RPMI8226 (cell line): ENCODE measurements around the gene OPCML.
A peak's percentile ranks its signal among the peaks of the same experiment; 100 is the strongest.

Experiments
- DNase-seq: peaks from one replicate; pipeline ENCODE4 v3.0.0-alpha.2; 2015

Gene OPCML

DNA sequence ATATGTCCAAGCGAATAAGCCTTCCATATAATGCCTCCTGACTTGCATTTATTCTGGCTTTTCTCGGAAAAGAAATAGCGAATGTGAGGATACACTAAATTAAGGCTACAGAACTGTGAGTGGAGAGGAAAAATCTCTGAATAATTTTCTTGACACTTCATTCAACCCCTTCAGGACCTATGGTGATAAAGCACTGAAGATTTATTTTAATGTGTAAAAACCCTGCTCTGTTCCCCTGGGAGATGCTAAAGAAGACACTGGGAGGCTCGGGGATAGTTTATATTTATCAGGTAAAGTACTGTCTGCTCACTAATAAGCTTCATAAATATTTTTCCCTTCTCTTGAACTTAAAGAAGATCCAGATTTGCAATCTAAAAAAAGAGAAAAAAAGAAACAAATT lies 895.8 kb downstream of the OPCML start:
- no peak for DNase-seq

DNA sequence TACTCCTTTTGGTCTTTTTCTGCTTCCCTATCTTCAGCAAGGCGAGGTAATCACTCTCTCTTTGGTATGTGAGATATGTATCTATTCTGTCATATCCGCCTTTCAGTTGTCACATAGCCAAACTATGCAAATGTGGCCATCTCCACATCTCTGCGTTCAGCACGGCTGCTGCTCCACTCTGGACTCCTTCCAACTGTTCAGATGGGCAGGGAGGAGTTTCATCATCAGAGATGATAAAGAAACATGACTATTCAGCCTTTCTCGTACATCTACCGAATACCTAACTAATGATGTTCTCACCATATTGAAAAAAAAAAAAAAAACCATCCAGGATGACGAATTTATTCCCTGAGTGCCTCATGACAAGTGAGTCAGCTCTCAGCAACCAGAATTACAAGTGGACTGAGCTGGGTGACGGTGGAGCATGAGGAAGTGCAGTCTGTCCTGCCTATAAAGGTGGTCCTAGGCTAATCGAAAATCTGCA lies 899.6 kb downstream of the OPCML start:
- DNase-seq: peak; percentile 14

DNA sequence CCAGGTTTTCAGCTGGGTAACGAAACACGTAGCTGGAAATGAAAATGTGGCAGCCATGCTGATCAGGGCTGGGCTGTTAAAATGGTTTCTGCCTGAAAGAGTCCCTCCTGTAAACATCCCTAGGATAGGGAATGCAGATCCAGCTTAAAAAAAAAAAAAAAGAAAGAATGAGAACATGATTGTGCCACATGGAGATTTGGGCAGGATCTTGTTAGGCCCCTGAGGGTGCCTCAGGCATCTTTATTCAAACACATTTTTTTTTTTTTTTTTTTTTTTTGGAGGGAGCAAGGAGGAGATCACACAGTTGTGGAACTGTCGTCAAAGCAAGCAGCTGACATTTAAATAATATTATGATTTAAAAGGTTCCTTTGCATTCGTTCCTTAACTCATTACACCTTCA lies 900.3 kb downstream of the OPCML start:
- no peak for DNase-seq

DNA sequence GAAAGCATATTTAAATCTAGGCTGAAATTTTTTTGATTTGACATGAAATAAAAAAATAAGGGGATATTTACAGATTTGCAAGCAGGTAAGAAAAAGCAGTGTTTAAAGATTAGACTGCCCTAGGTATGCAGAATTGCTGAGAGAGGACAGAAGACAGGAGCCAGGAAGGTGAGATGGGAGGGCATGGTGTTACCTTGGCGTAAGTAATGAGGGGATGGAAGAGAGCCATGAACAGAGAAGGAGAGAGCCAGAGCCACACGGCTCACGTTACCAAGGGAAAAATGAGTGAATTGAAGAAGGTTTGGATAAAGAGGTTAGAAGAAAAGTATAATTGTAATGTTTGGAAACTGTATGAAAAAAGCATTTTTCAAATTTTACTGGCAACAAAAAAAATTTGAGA lies 904.3 kb downstream of the OPCML start:
- no peak for DNase-seq

DNA sequence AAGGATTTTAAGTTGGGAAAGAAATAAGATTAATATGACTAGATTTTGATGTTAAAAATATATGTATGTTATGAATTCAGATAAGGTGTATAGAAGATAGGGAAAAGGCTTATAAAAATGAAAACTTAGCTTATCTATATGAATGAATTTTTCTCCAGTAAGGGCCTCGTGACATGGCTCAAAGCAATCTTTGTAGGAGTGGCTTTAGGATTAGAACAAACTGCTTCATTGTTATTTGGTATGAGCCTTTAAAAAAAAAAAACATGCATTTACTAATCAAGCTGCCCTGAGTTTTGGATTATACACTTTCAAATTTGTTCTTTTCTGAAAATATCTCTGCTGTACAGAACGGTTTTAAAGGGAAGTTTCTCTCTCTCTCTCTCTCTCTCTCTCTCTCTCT lies 905.9 kb downstream of the OPCML start:
- no peak for DNase-seq

DNA sequence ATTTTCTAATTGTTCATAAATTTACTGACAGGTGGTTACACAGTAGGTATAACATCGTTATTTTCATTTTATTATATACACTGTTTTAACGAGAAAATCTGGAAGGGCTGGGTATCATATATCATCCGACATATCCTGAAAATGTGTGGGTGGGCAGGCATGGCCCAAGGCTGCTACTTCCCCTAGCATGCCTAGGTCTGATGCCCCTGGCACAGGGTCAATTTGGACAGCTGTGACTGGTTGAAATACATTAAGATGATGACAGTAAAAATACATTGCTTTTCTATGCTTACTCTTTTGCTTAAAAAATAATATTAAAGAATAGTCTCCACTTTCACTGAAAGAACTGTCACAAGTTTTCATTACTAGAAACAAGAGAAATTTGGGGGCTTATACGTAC lies 908.8 kb downstream of the OPCML start:
- no peak for DNase-seq

DNA sequence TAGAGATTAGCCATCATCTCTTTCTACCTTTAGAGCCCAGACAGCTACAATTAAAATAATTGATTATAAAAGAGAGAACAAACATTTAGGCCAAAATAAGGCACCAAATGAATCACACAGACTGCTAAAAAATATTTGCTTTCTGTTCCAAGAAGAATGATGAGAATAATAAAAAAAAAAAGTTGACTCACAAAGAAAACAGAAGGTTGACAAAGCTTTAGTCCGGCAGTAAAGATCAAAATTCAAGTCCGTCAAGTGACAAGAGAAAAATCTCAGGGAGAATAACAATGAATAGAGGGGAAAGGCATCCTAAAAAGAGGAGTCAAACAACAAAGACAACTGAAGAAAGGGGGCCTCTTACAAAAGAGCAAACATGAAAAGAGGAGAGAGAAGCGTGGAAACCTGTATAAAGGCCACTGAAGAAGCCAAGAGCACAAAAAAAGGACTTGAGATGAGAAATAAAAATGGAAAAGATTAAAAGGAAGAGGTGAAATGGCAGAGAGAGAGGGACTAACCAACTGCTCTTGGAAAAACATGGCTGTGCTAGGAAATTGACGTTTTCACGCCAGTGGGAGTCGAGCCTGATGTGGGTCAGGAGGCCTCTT lies 910.2 kb downstream of the OPCML start:
- DNase-seq: no peak

DNA sequence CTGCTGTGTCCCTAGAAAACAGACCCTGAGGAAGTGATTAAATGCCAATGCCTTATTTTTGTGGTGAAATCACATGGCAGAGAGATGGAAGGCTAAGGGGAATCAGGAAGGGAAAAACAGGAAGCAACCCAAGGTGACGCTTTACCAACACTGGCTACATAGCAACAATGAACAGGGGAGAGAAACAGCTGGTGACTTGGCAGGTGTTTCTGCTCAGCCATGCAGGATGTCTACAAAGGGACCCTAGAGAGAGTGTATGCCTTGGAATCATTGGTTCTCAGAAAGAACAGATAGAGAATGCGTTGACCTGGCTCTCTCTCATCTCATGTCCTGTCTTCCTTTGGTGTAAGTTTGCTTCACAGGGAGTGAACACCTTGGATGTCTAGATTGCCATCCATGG lies 911.9 kb downstream of the OPCML start:
- no peak for DNase-seq

DNA sequence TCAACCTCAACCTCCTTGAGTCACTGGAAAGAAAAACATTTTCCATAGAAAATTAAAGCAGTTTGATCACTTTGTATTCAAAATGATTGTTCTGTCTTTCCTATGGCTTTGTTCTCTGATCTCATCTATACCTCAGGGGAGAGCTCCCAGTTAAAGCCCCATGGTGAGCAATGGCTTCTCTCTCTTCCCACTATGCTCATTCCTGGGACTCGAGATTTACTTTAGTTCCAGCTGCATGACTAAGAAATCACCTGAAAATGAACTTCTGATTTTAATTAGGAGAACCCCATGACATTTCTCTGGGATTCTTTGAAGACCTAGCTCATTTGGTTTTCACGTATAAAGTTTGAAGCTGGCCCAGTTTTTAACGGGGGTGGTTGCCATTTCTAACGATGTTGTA lies 921.5 kb downstream of the OPCML start:
- DNase-seq: no peak

DNA sequence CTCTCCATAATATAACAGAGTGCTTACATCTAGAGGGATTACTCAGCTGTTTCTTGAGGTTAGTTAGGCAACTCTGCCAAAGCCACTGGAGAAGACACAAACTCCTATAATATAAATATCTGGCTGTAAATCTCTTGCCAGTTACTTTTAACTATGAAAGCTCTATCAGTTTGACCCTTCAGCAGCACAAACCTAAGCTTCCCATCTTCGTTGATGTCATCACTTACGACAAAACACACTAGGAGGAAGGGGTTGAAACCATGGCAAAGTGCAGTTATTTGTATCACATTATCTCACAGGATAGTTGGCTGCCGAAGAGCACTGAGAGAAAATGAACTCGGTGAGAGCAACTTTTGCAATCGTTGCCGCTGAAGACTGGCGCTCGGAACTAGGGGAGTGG lies 922.1 kb downstream of the OPCML start:
- DNase-seq: no peak

DNA sequence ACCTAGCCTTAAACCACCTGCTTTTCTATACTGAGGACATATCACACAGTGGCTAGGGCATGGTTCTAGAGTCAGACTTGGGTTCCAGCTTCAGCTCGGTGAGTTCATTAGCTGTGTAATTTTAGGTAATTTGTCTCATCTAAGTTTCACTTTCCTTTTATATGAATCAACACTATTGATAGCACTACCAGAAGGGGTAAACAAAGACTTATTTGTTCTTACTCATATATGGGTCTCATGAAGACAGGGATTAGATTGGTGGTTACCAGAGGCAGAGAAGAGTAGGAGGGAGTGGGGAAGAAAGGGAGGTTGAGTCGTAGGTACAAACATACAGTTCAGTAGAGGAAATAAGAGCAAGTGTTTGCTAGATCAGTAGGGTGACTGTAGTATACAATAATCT lies 924.7 kb downstream of the OPCML start:
- no peak for DNase-seq

DNA sequence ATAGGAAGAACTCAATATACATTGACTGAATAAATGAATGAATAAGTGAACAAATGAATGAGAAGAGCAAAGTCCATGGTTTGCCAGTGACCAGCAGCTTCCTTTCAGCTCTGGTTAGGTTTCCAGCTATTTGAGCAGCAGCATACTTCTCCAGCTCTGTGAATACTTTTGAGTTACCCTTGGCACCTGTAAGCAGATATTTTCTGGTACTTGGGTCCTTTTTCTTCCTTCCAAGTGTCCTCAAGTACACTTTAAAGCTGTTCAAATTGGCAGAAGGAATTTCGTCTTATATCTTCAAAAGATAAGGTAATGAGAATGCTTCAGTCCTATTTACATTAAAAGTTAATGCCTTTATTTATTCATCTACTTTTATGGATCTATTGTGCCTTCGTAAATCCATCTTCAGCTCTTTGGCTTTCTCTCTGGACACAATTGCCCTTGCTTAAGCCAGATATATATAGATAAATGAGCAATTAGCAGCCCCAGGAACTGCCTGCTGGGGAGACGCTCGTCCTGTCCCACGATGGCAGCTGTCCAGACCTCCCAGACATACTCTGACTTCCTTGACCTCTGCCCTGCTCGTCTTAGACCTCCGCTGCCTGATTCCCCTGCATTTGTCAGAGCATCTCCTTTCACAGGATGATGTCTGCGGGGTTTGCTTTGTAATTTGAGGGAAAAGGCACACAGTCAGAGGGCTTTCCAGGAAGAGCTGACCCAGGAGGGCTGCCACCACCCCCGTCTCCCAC lies 926.3 kb downstream of the OPCML start:
- DNase-seq: no peak

DNA sequence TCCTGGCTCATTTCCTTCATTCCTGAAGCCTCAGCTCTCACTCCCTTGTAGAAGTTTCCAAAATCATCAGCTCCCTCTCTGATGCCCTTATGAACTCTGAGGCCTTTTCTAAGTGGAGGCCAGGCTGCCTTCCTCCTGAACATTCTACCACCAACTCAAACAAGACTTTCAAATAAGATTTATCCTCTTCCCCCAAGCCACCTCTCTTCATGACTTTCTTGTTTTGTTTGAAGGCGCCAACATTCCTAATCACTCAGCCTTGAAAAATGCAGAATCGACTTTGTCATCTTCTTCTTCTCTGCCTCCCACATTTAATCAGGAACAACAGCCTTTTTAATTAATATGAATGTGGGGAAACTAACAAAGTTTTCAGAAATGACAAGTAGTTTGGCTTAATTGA lies 927.9 kb downstream of the OPCML start:
- no peak for DNase-seq

DNA sequence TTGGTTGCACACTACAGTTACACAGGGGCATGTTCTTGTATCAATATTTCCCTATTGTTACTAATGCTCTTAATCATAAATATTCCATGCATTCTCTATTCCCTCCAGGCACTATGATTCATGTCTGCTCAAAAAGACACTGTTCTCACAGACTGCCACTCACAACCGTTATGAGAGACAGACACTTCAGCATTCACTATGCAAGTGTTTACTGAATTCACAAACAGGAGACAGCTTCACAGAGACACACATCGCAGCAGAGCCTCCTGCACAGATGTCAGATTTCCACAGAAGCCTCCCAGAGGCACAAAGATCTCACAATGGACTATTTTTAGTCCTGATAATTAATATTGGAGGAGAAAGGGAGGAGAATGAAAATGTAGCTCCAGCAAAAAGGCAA lies 930.4 kb downstream of the OPCML start:
- DNase-seq: no peak

DNA sequence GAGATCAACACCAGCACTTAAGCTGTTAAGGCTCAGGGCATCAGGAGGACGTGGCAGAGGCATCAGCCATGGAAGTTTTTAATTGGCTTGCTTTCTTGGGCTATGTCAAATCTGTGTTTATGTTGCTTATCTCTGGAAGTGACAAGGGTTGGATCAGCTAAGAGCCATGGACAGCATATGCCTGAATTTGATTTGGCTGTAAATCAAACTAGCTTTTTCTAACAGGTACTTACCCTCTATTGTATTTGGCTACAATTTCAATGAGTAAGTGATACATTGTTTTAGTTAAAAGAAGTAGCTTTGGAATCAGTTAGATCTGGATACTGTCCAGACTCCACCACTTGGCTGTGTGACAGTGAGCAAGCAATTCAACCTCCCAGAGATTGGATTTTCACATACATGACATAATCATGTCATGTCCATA lies 936.6 kb downstream of the OPCML start:
- no peak for DNase-seq

DNA sequence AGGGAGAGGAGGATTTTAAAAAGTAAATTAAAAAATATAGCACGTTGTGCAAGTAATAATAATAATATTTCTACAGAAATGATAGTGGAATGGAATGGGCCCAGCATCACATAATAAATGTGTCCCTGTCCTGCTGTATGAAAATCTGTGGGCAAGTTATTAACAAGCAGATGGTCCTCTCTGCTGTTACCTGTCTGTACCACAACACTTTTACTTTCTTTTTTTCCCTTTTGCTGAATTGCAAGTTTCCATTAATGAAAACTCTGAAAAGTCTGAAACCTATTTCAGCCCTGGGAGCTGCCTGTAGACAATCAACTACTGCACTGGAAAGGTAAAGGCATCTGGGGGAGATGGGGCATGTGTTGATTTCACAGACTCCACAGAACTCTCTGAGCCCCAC lies 937.1 kb downstream of the OPCML start:
- no peak for DNase-seq

DNA sequence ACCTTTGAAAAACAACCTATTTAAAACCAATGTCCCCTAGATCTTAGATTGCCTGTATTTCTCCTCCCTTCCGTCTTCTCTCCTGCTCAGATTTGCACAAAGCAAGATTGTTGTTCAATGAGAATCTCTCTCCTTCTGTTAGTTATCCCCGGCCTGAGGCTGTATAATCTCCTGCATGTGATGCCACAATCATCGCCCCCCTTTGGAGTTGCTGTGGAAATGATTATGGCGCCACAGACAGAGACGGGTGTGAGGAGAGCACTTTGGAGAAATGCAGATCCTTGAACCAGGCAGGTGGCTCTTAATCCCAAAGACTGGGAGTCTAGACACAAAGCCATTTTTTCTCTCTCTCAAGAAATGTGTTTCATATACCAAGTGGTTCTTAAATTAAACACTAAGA lies 941.3 kb downstream of the OPCML start:
- no peak for DNase-seq

DNA sequence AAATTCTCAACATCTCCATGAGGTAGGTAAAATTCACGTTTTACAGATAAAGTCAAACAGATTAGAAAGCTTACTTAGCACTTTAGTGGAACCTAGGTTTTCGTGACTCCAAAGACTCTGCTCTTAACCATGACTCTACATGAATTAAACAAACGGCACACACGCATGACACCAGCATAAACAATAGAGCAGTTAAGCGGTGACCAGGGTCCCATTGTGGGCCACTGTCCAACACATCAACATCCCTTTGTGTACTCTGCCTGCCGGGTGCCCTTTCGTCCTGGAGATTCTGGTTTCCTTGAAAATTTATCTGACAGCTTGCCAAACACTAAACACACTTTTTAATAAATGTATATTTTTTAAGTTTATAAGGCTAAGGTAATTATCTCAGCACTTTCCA lies 941.7 kb downstream of the OPCML start:
- DNase-seq: no peak

DNA sequence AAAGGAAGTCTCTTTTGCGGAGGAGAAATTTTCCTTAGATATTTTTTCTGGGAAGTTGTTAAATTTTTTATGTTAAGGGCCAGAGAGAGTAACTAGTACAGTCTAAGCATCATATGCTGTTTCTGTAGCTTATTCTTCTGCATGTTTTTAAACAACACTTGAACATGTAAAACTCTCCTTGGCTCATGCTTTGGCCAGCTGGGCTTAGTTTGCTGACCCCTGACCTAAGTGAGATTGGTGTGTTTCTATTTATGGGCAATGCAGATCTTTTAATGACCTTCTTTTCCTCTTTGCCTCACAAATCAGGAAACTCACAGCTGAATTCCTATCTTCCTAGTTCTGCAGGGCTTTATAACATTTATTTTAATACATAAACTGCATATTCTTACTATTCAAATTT lies 942.5 kb downstream of the OPCML start:
- no peak for DNase-seq

DNA sequence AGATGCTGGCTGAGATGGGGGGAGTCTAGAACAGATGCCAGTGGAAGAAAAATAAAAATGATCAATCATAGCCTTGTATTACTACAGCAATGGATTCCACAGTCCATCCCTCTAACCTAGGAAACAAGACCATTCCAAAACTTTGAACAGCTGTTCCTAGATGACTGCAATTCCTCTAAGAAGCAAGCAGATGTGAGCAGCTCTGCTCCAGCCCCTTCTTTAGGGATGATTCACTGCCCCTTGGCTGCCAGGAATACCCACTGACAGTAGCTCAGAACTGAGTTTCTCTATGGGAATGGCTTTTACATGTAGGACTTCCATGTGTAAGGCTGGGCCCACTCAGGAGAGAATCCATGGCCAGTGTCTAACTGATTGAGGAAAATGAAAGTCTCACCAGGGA lies 943.9 kb downstream of the OPCML start:
- no peak for DNase-seq

DNA sequence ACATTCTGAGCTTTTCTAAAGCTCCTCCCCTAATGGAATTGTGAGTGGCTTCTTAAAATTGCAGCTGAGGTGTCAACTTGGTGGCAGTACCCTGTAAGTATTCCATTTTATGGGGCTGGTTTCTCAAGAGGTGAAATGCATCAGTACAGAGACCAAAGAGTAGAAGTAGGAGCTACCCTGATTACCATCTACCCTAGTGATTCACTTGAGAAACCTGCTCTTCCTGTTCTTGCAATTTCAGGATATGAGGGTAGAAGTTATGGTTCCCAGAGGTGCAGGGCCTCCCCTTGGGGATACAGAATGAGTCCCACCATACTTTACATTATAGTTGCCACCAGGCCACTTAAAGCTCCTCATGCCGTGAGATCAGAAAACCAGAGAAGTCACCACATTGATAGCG lies 944.6 kb downstream of the OPCML start:
- DNase-seq: no peak

DNA sequence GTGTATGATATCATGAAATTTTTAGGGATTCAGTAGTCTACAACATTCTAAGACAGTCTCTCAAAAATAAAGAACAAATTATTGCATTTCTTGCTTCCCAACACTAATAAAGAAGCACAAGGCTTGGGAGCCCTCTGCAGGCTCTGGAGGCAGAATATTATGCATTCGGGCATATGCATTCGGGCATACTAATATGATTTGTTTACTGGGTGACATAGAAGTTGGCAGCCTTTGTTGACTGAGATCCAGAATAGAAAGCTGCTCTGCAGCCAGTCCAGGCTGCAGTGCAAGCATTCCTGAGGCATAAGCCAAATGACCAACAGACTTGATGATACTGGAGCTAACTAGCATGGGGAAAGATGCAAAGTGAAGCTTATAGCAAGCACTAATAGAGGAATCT lies 945.5 kb downstream of the OPCML start:
- no peak for DNase-seq

DNA sequence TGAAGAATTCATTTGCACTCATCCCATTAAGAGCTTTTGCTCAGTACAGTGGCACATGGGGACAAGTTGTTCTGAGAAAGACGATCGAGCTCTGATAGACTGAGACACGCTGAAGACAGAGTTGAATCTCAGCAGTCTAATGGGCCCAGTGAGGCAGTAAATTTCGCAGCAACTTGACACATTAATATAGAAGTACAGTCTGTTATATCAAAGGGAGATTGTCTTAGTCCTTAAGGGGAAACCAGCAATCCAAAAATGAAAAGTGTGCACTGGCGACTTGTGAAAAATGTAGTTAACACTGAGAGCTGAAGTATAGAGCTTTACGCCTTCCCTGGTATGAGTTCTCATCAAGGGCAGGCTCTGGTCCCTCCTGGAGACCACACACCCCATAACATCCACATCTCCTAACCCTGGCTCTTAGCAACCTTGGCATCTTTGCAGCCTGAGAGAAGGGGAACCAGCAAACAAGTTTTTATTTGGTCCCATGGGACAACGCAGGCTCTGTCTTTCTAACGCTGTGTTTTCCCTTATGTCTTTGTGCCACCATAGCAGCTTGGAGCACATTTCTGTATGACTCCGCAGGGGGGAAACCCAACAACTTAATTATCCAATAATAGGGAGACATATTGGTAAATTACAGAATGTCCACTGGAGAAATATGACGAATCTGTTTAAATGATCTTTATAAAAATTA lies 952.5 kb downstream of the OPCML start:
- no peak for DNase-seq

DNA sequence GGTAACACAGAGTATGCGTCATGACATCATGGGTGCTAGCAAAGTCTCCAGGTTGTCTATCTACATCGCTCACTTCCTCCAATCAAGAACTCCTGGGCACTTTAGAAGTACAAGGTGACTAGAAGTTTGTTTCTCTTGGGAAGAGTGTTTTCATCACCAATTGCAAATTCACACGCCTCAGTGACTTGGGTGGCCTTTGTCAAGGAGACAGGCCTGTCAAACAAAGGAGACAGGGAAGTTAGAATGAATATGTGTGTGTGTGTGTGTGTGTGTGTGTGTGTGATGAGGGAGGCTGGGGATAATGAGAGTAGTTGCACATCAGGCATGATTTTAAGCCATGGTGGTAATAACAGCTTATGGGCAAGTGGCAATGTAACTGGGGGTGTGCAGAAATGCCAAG lies 953.2 kb downstream of the OPCML start:
- no peak for DNase-seq
